Left renal pelvis (tissue), 4 donors: Measurements from ENCODE around the gene NAT10. TPM values are rescaled to one million over a fixed set of nuclear protein-coding genes. Genes with fewer than 3 reads are reported as not detected.
"Not testable (repeated sequence)": the region's sequence is repeated elsewhere in the genome, so short reads cannot be mapped to it uniquely, and the experiment has no call there.

Source experiments
- DNase-seq, 4 donors: peaks; one replicate each; pipeline ENCODE4 v3.0.0-alpha.2; 2013; ENCODE audit warnings: low read depth in 4 of 4, low spot score in 3 of 4
- polyA plus RNA-seq, 4 donors: library from polyadenylated mRNA; unstranded; fragments of 120-200 nt; gene quantifications; one replicate each; pipeline ENCODE4 v1.2.1, GENCODE V29; 2013; ENCODE audit not compliant: insufficient read length in 4 of 4

The NAT10 gene
- polyA plus RNA-seq, 4 donors = 43.8 to 56.0 (median 51.8) TPM

DNA sequence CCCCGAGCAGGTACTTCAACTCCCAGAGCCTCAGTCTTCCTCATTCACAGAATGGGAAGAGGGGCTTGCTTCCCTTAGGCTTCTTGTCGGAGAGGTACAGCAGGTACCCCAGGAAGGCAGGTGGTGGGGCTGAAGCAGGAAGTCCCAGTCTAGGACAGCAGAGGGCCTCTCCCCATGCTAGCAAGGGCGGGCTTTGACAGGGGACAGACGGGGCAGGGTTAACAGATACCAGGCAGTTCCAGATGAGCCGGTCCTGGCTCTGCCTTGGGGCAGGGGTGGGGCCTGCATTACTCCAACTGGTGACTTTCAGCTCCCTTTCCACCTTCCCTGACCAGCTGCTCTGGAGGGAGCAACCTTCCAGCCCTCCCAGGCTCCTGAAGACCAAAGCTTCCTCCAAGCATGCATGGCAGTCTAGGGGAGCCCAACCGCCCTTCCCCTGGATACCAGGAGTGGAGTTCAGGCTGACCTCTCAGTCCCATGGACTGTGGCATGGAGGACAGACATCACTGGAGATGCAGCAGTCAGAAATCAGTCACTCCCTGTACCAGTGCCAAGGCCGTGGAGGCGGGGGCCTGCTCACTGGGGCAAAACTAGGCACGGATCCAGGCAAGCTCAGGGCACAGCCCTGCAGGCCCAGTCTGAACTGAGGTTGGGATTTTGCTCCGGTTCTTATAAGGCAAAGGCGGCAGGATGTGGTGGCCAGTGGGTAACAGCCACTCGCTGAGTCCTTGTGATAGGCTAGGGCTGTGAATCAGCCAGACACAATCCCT lies 60.5 kb downstream of the NAT10 start:
- no peak for DNase-seq

DNA sequence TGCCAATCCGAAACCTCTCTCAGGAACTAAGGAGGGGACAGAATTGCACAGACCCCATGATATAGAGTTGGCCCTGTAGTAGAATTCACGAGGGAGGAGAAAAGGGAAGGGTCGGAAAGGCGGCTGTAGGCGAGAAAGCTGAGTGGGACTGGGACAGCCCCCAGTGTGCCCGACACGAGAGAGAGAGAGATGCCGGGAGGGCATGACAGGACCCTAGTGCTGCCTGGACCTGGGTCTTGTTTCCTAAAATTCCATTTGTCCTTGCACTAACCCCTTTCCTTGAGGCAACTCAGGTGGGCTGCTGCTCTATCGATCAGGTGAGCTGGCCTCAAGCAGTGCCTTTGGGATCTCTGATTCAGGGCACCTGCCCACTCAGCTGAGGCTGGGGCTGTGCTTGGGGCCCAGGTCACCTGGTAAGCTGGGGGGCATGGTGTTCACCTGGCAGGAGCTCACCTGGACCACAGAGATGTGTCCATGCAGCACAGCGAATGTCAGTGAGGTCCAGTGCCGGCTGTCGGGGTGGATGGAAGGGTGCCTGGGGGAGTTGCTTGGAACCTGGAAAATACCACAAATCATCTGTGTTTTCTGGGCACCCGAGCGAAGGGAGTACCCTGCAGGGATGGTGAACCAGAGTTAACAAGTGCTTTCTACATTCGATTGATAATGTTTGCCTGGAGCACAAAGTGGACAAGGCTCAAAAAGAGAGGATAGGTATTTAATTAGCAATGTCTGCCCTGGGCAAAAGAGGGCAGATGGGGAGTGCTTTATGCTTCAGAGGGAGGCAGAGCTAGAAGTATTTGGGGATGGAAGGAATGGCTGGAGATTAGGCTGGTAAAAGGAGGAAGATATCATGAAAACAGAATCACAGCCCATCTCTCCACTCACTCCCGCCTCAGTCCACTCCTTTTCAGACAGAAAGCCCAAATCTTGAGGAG lies 61.6 kb downstream of the NAT10 start:
- no peak for DNase-seq

DNA sequence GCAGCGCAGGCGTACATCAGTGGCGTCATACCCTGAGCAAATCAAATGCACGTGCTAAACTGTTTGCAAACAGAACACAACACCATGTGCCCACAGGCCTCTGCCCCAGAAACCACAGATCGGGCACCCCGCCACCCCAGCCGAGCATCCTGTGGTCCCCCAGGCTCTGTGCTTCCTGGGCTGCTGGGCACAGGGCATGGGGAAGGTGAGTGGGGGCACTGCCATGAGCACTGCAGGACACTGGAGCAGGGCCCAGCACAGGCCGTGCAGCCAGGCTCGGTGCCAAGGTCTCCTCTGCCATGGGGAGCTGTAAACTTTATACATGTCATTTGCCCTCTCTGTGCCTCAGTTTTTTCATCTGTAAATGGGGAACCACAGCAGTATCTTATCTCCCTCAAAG lies 62.5 kb downstream of the NAT10 start:
- no peak for DNase-seq

DNA sequence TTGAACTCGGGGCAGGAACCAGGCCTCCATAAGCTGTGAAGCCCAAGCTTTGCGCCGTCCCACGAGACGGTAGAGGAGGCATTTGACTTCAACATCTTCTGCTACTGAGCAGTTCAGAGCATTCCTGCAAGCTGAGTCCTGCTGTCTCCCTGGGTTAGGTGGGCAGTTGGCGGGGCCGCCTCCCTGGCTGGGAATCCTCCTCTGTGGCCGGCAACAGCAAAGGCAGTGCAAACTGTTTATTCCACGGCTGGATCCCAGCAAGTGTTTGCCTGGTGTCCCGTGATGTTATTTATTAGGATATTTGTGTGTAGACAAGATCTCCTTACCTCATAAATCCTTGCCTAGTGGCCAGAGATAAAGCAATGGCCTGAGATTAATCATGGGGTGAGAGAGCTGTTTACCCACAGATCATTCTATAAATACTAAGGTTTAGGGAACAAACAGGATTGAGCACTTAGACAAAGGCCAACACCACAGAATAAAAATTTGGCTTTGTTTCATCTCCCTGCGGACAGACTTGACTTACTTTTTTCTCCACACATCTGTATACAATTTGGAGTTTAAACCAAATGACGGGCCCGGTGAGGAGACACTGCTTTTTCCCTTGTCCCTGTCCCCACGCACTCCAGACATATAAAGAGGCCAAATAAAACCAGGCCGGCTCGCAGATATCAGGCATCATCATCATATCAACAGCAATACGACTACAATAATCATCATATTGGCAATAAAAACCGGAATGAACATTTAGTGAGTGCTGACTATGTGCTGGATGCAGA lies 63.4 kb downstream of the NAT10 start:
- no peak for DNase-seq

DNA sequence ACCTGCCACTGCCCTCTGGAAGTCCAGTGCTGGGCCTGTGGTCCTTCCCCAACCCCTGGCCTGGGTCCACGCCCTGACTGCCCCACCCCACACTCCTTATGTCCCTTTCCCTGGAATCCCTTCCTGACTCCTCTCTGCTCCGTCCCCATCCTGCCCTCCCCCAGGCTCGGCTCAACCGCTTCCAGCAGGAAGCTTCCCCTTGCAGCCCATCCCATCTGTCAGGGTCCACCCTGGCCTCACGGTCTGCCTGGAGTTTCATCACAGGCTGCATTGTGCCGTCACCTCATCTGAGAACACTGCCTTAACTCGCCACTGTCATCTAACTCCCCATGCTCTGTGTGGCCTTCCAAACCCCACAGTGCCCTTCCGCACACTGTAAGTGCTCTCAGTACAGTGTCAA lies 64.3 kb downstream of the NAT10 start:
- no peak for DNase-seq

DNA sequence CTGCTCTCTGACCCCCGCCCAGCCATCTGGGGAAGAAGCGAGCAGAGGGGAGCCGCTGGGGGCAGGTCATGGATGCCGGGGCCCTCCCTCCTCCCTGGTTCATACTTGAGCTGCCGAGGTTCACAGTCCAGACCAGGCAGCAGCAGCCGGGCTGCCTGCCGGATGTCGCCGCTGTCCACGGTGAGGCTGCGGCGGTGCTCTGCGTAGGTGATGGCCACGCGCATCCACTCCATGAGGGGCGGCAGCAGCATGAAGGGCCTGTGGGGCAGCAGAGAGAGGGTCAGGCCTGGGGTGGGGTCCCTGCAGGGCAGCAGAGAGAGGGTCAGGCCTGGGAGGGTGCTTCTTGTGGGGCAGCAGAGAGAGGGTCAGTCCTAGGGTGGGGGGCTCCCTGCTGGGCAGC lies 67.6 kb downstream of the NAT10 start:
- DNase-seq = no peak

DNA sequence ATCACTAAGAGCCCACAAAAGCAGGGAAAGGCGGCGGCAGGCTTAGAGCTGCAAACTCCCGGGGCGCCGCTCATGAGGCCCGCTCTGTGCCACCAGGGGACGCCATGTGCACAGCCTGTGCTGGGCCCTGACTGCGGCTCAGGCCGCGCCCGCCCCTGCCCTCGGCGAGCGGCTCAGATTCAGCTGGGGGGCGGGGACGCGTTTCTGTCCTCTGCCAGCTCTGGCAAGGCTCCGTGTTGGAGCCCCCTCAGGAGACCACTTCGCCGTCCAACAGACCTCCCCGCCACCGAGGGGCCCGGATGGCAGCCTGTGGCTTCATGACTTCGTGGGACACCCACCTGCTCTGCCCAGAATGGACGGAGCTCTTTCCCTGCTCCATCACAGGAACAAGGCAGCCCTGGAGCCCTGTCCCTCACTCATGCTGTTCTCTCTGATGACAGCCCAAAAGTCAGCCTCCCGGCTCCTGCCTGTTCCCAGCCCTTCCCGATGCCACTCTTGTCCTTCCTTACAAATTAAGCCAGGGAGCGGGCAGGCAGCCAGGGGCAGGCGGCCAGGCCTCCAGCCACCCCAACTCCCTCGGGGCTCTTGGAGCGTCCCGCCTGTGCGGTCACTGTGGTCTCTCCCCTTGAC lies 69.1 kb downstream of the NAT10 start:
- DNase-seq = peak; percentile 59 to 61 (median 60)

DNA sequence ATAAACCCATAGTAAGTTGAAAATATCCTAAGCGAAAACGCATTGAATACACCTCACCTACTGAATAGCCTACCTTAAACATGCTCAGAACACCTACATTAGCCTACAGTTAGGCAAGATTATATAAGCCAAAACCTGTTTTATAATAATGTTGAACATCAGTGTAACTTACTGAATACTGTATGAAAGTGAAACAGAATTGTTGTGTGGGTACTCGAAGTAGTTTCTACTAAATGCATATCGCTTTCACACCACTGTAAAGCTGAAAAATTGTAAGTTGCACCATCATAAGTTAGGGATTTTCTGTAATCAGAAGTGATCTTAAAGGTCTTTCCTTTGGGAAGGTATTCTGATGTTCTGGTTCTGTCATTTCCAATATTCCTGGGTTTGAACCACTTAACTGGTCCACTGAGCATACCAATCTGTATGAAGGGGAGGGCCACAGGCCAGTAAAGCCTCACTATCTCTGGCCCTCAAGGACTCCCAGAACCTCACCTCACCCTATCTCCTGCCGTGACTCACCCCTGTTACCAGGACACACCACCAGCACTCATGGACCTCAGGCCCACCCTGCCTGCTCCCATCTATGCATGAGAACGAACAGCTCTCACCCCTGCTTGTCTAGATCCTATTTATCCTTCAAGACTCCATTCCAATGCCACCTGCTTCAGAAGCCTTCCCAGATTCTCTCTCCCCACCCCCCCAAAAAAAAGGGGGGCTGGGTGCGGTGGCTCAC lies 70.0 kb downstream of the NAT10 start:
- no peak for DNase-seq

DNA sequence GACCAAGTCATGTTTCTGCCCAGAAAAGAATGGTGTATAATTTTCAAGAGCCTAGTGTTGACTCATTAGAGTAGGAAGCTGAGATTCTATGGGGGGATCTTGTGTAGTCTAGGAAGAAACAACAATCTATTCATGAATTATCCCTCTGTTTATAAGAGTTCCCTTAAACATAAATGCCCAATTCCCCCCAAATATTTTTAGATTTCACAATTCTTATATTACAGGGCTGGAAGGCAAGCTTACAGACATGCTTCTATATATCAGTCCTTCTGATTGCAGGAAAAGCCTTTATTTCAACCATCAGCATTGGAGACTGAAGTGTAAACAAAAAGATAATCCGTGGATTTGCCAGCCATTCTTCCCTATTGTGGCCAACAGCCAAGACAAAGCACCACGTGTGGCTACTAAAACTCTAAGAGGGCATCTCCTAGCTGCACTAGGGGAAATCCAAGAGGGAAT lies 71.4 kb downstream of the NAT10 start:
- DNase-seq = no peak

DNA sequence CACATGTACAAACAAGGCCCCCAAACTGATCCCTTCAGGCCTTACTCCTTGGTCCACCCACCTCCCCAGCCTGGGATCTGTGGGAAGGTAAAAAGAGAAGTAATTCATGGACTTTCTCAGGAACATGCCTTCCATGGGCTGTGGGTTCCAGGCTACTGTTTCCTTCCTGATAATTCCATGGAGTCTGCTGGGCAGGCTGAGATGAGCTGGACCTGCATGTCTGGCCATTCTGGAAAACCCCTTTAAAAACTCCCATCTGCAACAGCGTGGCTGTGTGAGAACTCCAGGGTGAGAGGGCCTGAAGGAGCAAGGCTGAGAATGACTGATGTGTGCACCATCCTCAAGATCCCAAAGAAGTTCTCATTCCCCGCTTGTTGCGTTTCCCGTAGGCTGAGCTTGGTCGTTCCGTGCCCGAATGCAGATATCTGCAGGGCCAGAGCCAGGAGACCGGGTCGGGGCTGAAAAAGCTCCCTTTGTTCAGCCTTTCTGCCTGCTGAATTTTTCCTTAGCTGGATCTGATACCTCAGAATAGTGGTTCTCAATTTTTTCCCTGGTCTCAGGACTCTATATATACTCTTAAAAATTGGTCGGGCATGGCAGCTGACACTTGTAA lies 72.9 kb downstream of the NAT10 start:
- DNase-seq = no peak

DNA sequence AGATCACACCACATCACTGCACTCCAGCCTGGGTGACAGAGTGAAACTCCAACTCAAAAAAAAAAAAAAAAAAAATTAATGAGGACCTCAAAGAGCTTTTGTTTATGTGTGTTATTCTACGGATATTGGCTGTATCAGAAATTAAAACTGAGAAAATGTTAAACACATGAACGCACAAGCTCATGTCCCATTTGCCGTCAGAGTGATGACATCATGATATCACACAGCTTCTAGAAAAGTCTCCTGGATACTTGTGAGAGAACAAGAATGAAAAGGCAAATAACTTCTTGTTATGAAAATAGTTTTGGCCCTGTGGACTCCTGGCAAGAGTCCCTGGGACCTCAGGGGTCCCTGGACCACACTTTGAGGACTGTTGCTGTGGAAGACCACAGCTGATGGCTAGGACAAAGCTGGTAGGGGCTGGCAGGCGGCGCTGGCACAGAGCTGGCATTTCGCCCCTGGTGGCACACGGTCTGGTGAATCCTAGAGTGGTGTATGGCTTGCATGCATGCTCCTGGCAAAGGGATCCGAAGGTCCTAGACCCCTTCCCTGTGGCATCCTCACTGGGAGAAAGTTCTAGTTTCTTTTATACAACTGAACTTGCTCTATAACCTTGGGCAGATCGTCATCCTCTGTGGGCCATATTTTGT lies 73.7 kb downstream of the NAT10 start:
- DNase-seq = no peak

DNA sequence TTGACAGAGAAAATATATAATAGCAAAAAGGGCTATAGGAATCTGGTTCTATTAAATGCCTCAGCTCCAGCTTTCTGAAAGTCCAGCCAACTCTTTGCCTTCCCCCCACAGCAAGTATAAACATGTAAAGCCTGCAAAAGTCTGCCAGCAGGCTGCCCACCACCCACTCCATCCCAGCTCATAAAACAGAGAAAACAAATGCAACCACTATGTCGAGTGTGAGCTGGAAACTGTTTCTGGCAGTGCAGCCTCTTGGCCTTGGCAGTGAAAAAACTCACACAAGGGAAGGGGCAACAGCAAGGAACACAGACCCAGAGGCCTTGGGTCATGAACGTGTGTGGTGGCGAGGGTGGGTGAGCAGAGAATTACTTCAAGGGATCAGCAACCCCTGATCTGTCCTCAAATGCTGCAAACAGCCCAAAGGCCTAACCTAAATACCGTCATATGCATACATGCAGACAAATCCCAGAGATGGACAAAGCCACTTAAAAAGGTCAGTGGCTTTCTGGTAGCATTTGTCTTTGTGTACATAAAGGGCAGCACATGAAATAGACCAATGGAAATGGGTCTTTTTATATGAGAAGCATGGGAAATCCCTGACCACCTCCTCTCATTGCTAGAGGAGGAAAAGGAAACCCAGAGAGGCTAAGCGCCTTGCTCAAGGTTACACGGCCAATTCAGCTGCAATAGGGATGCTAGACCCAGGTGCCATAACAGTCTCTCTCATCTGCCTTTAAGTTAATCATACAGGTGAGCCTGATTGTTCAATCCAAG lies 74.8 kb downstream of the NAT10 start:
- no peak for DNase-seq

DNA sequence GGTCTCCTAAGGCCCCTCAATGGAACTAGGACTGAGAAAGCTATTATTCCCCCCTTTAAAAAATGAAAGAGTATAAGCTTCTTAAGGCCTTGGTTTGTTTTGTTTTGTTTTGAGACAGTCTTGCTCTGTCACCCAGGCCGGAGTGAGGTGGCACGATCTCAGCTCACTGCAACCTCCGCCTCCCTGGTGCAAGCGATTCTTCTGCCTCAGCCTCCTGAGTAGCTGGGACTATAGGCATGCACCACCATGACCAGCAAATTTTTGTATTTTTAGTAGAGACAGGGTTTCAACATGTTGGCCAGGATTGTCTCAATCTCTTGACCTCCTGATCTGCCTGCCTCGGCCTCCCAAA lies 75.4 kb downstream of the NAT10 start:
- DNase-seq = not testable (repeated sequence)

DNA sequence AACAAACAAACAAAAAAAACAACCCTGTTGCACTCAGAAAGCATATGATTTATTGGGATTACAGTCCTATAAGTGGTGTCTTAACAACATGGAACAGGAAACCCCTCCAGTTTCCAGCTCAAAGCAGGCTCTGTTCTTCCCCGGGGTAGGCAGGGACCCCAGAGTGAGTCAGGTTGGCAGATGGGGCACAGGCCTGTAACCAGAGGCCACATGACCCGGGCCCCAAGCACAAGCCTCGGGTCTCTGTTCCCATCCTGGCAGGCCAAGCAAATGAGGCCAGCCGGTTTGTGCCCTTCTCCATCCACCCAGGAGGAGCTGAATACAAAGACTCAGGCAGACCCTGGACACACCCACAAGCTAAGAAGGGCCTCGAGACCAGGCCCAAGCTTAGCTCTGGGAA lies 75.8 kb downstream of the NAT10 start:
- no peak for DNase-seq

DNA sequence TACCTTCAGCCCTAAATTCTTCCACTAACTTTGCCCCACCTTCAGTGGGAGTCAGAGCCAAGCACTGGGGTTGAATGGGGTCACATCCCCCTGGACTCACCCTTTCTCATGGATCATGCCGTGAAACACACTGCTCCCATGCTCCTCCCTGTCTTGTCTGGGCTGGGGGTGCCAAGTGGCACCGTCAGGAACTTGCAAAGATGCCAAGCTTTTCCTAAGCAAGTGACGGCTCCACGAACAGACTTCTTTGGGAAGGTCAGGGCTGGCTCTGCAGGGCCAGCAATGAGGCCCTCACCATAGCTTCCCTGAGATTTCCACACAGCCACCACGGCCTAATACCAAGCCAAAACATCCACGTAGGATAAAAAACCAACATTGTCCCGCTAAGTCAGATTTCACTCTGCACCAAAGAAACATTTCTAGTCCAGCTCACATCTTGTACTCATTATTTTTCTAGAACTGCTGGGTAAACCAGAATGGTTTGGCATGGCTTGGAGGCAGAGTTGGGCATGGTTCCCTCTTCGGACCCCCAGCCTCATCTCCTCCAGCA lies 76.5 kb downstream of the NAT10 start:
- DNase-seq = no peak

DNA sequence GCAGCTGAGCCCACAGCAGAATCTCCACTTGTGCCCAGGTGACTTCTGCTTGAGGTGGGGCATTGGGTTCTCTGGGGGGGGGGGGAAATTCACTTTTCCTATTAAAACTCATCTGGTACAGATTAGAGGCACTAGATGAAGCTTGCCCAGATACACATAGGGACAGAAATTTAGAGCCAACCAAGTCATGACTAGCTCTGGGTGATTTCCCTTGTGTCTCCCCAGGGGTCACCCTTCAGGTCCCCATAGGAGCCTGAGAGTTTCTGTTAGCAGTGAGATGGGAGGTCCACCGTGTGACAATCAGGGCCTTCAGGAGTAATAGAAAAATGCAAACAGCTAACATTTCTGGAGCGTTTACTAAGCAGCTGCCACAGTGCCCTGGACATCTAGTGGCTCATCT lies 77.0 kb downstream of the NAT10 start:
- DNase-seq = no peak

DNA sequence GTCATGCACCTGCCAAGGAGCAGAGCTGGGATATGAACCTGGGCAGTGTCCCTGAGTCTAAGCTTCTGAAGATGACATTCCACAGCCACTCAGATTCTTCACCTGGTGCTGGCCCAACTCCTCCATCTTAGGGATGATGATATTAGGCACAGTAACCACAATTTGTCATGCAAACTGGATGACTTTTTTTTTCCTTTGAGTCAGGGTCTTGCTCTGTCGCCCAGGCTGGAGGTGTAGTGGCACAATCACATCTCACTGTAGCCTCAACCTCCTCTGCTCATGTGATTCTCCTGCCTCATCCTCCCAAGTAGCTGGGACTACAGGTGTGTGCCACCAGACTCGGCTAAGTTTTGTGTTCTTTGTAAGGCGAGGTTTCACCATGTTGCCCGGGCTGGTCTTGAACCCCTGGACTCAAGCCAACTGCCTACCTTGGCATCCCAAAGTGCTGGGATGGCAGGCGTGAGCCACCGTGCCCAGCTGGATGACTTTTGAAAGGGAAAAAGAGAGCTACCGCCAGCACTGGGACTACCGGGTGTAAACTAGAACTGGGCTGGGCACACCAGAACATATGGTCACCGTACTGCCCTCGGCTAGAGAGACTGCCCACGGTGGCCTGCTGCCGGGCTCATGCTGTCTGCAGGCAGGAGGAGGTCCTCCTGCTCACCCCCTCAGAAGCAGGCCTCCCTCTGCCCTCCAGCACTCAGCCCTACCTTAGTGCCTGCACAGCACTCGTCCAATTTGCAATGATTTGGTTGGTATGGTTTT lies 77.7 kb downstream of the NAT10 start:
- no peak for DNase-seq
